K562 (cell line): ENCODE results near the gene SPECC1L.

Source experiments
- IFI16 ChIP-seq: fragments of 250-450 bp; sonication (Bioruptor Pico); IDR thresholded peaks from 2 replicates; pipeline ENCODE4 v2.1.2; 2022; ENCODE audit warnings: mild to moderate bottlenecking, inconsistent platforms
- POLR2A ChIP-seq: fragments of 450-650 bp; conservative IDR thresholded peaks from 2 replicates; pipeline ENCODE4 v1.6.1; 2016

- TF ChIP-seq IFI16 (CRISPR knock-in tag), result no peak
- no peak for TF ChIP-seq POLR2A
Measured at GRCh38 chr22:24401931-24402367, 131.3 kb downstream of the SPECC1L start.
